K562 (cell line): ENCODE data around the gene ZFAND2A. TPM values are rescaled to one million over a fixed set of nuclear protein-coding genes. Genes with fewer than 3 reads are reported as not detected.

Experiments
- ATAC-seq: fragments of 200-7000 bp; cut with Tn5 transposase; 3 replicates; pipeline ENCODE4 v1.9.1; 2020; ENCODE audit warnings: moderate library complexity
- BruUV-seq: library from RNA; stranded (reverse); fragments of 400-500 nt; replicated peaks from 2 replicates; lab custom pipeline; 2021; lab: Mats Ljungman, UMichigan
- CTCF ChIA-PET: fragments of 300-600 bp; formaldehyde crosslinking; extraction: SDS; loops from one replicate; lab custom pipeline; 2021; ENCODE audit warnings: low intra/inter-chr PET ratio; lab: Yijun Ruan, JAX
- POLR2A ChIA-PET: fragments of 300-600, 350-650 bp; sonication (Branson Sonifier 250); formaldehyde crosslinking; extraction: SDS; loops from one replicate; lab custom pipeline; 2021; ENCODE audit warnings: antibody characterized with exemption, inconsistent platforms; lab: Yijun Ruan, JAX
- DNase-seq, 4 experiments: peaks; one replicate each; pipeline versions ENCODE4 v3.0.0 to v3.0.0-alpha.2; 2011 to 2018; ENCODE audit warnings: low spot score in 3 of 4, mixed read lengths in 3 of 4; ENCODE audit errors: extremely low read depth in 1 of 4
- FAIRE-seq: peaks from 2 replicates; lab custom pipeline; 2011; peaks lifted over from hg19 to GRCh38; lab: Jason Lieb, UNC
- H2AFZ ChIP-seq: 2 replicates; pipeline ENCODE4 v1.6.0; 2011; ENCODE audit warnings: low read depth, low read length, control low read depth, inconsistent platforms
- H3K27ac ChIP-seq: fragments of 200-600 bp; 3 replicates; pipeline ENCODE4 v1.8.0; 2011; ENCODE audit warnings: low read depth, mild to moderate bottlenecking, control low read depth, inconsistent platforms, low read length, moderate library complexity, mixed read lengths; ENCODE audit errors: extremely low read depth
- H3K27me3 ChIP-seq, 2 experiments: fragments of 300-600 bp in 1 of 2; 2 replicates in 1 of 2; 3 replicates in 1 of 2; pipeline versions ENCODE4 v1.6.0 to v1.8.0; 2011; ENCODE audit warnings: inconsistent platforms in 2 of 2, low read length in 2 of 2, mild to moderate bottlenecking in 1 of 2, mixed read lengths in 1 of 2, moderate library complexity in 1 of 2; ENCODE audit not compliant: control insufficient read depth in 2 of 2, insufficient read depth in 2 of 2
- H3K36me3 ChIP-seq: fragments of 300-600 bp; 3 replicates; pipeline ENCODE4 v1.8.0; 2011; ENCODE audit warnings: mild to moderate bottlenecking, low read length, inconsistent platforms; ENCODE audit not compliant: control insufficient read depth, insufficient read depth
- H3K4me1 ChIP-seq, 2 experiments: fragments of 200-600 bp in 1 of 2; replicated peaks in 1 of 2; 2 replicates in 1 of 2; 3 replicates in 1 of 2; pipeline versions ENCODE4 v1.5.1 to v1.8.0; 2011; ENCODE audit warnings: inconsistent platforms in 2 of 2, low read length in 2 of 2, mild to moderate bottlenecking in 1 of 2, mixed read lengths in 1 of 2, moderate library complexity in 1 of 2; ENCODE audit not compliant: control insufficient read depth in 2 of 2, insufficient read depth in 2 of 2
- H3K4me2 ChIP-seq: 2 replicates; pipeline ENCODE4 v1.6.1; 2011; ENCODE audit warnings: low read length, control low read depth, inconsistent platforms, mixed read lengths; ENCODE audit not compliant: insufficient read depth
- H3K4me3 ChIP-seq: fragments of 200-600 bp; sonication (generic), shearing (Covaris generic); 2 replicates; pipeline ENCODE4 v1.5.1; 2016; ENCODE audit warnings: control low read depth, inconsistent platforms
- H3K79me2 ChIP-seq: fragments of 200-600 bp; 3 replicates; pipeline ENCODE4 v1.8.0; 2011; ENCODE audit warnings: low read length, inconsistent platforms; ENCODE audit not compliant: control insufficient read depth, insufficient read depth
- H3K9ac ChIP-seq, 2 experiments: 2 replicates each; pipeline versions ENCODE4 v1.6.0 to v1.6.1; 2011; ENCODE audit warnings: low read depth in 2 of 2, low read length in 2 of 2, control low read depth in 1 of 2, inconsistent platforms in 1 of 2, mild to moderate bottlenecking in 1 of 2, mixed read lengths in 1 of 2; ENCODE audit not compliant: insufficient read depth in 1 of 2
- H3K9me1 ChIP-seq: one replicate; pipeline ENCODE4 v1.6.0; 2011; ENCODE audit warnings: inconsistent platforms, mild to moderate bottlenecking, low read length, moderate library complexity; ENCODE audit not compliant: control insufficient read depth, insufficient read depth
- H3K9me3 ChIP-seq: replicated peaks from 2 replicates; pipeline ENCODE4 v1.5.1; 2011; ENCODE audit warnings: low read depth, low read length, inconsistent platforms; ENCODE audit not compliant: control insufficient read depth, insufficient read depth
- H4K20me1 ChIP-seq: replicated peaks from 2 replicates; pipeline ENCODE4 v1.6.1; 2011; ENCODE audit warnings: low read length, inconsistent platforms, mixed read lengths; ENCODE audit not compliant: control insufficient read depth, insufficient read depth
- GTF2A2 ChIP-seq: IDR thresholded peaks from 2 replicates; pipeline ENCODE4 v1.6.1; 2016; ENCODE audit warnings: mild to moderate bottlenecking, missing genetic modification characterization, missing compliant biosample characterization
- MCM7 ChIP-seq, 2 experiments: fragments of 450-650 bp; IDR thresholded peaks; 2 replicates each; pipeline ENCODE4 v1.6.1; 2016 to 2018
- PURB ChIP-seq: sonication (generic); formaldehyde crosslinking; IDR thresholded peaks from 2 replicates; pipeline ENCODE4 v1.9.0; 2021; ENCODE audit warnings: low read depth, mild to moderate bottlenecking, missing genetic modification reagents
- ZBTB33 ChIP-seq: sonication (generic); formaldehyde crosslinking; IDR thresholded peaks from 2 replicates; pipeline ENCODE4 v1.8.1; 2023; ENCODE audit warnings: mild to moderate bottlenecking, missing genetic modification reagents
- ZFX ChIP-seq: sonication (generic); formaldehyde crosslinking; IDR thresholded peaks from 2 replicates; pipeline ENCODE4 v1.8.0; 2022; ENCODE audit warnings: mild to moderate bottlenecking, missing genetic modification reagents, moderate library complexity
- ZNF263 ChIP-seq: sonication (generic); formaldehyde crosslinking; IDR thresholded peaks from 2 replicates; pipeline ENCODE4 v1.8.0; 2022; ENCODE audit warnings: mild to moderate bottlenecking, missing genetic modification reagents, borderline replicate concordance
- WGBS: fragments of 100-300 bp; shearing (Covaris generic); methylation state at CpG from one replicate; pipeline ENCODE4 v1.1.6; 2016; ENCODE audit warnings: low coverage, mixed read lengths; ENCODE audit not compliant: insufficient coverage; ENCODE audit errors: missing lambda C conversion rate; 5-methylcytosine and 5-hydroxymethylcytosine counted together
- in situ Hi-C: fragments of 300-500 bp; cut with MboI; formaldehyde crosslinking; loops from 4 replicates; pipeline ENCODE4 v1.15.0; 2018; ENCODE audit warnings: inconsistent platforms, mixed read lengths
- intact Hi-C: fragments of 100-400 bp; cut with micrococcal nuclease; formaldehyde crosslinking; loops from 2 replicates; pipeline ENCODE4 v1.14.2; 2022
- polyA plus RNA-seq, 8 experiments: library from polyadenylated mRNA; depleted of rRNA in 4 of 8; stranded (reverse) in 5 of 8; unstranded in 3 of 8; fragments of >200 nt; fragmentation: Nextera tagmentation in 2 of 8; fragmentation: Illumina TruSeq in 1 of 8; extraction: Ambion mirVana in 2 of 8; extraction: Trizol in 1 of 8; gene quantifications; 2 replicates each; pipeline versions ENCODE4 v1.2.1 to v1.2.3, GENCODE V29; 2011 to 2014; ENCODE audit warnings: inconsistent platforms in 1 of 8, missing spikeins in 1 of 8
- total RNA-seq, 7 experiments: library from RNA; depleted of rRNA in 6 of 7; stranded (reverse); fragments of >200 nt in 6 of 7; fragmentation: Illumina TruSeq in 2 of 7; extraction: Trizol in 2 of 7; gene quantifications; 2 replicates each; pipeline versions ENCODE4 v1.2.1 to v1.2.3, GENCODE V29; 2011 to 2021; ENCODE audit warnings: low replicate concordance in 1 of 7

ZFAND2A gene
- total and polyA plus RNA-seq, 9 of the 15 experiments (the other 6 are each of a cell fraction or from before 2014, with no cell fraction given): 16.8 to 56.8 (median 26.1) TPM

GRCh38 chr7:1174881-1175596, 15.0 kb upstream of the ZFAND2A start:
- FAIRE-seq: no peak
- H3K9ac ChIP-seq: peak overlapping the region in 1 of 2 experiments; percentile 84; a peak in 1 of 4 replicates
- intact Hi-C loops: loop anchor here (10.0 kb wide), 1 partner anchor 850 kb away; no protein-coding TSS in a partner anchor
- TF ChIP-seq MCM7 (IDR thresholded peaks at IDR 0.05) (no peak), ZFX (CRISPR knock-in tag) (0 out of 2 replicates have a peak, but pooled peaks have one; percentile 7), ZBTB33 (CRISPR knock-in tag) (0 out of 2 replicates have a peak, but pooled peaks have one; percentile 45), ZNF263 (CRISPR knock-in tag) (no peak), GTF2A2 (tag) (no peak), PURB (no peak)
- H2AFZ ChIP-seq: peak overlapping the region; percentile 99
- peaks cover 5% of the 10 kb centered on the region for H3K9me3 ChIP-seq
- DNase-seq: no peak
- in situ Hi-C loops: loop anchor here (5.0 to 25.0 kb wide), 2 partner anchors 88 to 188 kb away; partner anchors contain the start of genes COX19, CYP2W1 and GPER1
- no peak overlapping the region for H3K4me3 ChIP-seq
- no peak for ATAC-seq
- H4K20me1 ChIP-seq: no peaks in the 10 kb centered on the region
- ChIA-PET CTCF (interaction anchor here (0.5 to 3.6 kb wide), 2 partner anchors 154 to 182 kb away, joined by 4 to 37 read pairs; no protein-coding TSS in a partner anchor), POLR2A (interaction anchor here (0.8 to 1.3 kb wide), 2 partner anchors 200 to 208 kb away, joined by 5 to 6 read pairs; partner anchors contain the start of gene COX19)
- no peaks in the 10 kb centered on the region for H3K9me1 ChIP-seq
- no peaks in the 10 kb centered on the region for H3K79me2 ChIP-seq
- H3K27ac ChIP-seq: no peak overlapping the region
- H3K4me2 ChIP-seq: no peak overlapping the region
- BruUV-seq: no TSS peak
- H3K27me3 ChIP-seq: peaks cover 3 to 12% of the 10 kb centered on the region in 2 experiments; a peak in 2 of 5 replicates
- WGBS: 90% methylated on average over 29 of the region's 29 CpGs
- H3K36me3 ChIP-seq: no peaks in the 10 kb centered on the region
- H3K4me1 ChIP-seq: peaks cover 10 to 32% of the 10 kb centered on the region in 2 experiments
